ENCODE data around the gene PHTF2. TPM values are rescaled to one million over a fixed set of nuclear protein-coding genes. Genes with fewer than 3 reads are reported as not detected.

The PHTF2 gene
- total and polyA plus RNA-seq, 4 donors = 5.1 to 37.1 (median 8.7) TPM

GRCh38 chr7:77982926-77983550, 184.5 kb downstream of the PHTF2 start:
- H3K4me3 ChIP-seq = no peak overlapping the region
- H3K4me1 ChIP-seq (ENCODE audit: control insufficient read depth in 5 of 5, insufficient read depth in 5 of 5, low read length in 5 of 5) = no peaks in the 10 kb centered on the region
- 65 to 85% methylated on average over 5 of the region's 5 CpGs for WGBS, 2 donors
- peaks cover 0 to 3% (median 0%) of the 10 kb centered on the region in 4 donors for H3K9me3 ChIP-seq (ENCODE audit: control insufficient read depth in 4 of 4, insufficient read depth in 3 of 4, low read length in 3 of 4)
- ATAC-seq (ENCODE audit: insufficient read depth, low FRiP score) (no peak), DNase-seq (no peak)
- H3K36me3 ChIP-seq (ENCODE audit: control insufficient read depth in 4 of 4, insufficient read depth in 4 of 4, low read length in 4 of 4) = no peaks in the 10 kb centered on the region
- TF ChIP-seq CTCF (IDR thresholded peaks at IDR 0.05; ENCODE audit: control extremely low read depth, extremely low read depth) = no peak
- no peaks in the 10 kb centered on the region for H3K27me3 ChIP-seq (ENCODE audit: control insufficient read depth in 3 of 3, insufficient read depth in 3 of 3, low read length in 2 of 3)
- H3K9ac ChIP-seq (ENCODE audit: insufficient read depth in 1 of 2, low read length in 2 of 2) = no peak overlapping the region
- no peak overlapping the region for H3K27ac ChIP-seq (ENCODE audit: low read depth in 1 of 2, low read length in 1 of 2)

GRCh38 chr7:77983973-77984372, 185.4 kb downstream of the PHTF2 start:
- H3K9ac ChIP-seq (ENCODE audit: insufficient read depth in 1 of 2, low read length in 2 of 2) = no peak overlapping the region
- no peaks in the 10 kb centered on the region for H3K4me1 ChIP-seq (ENCODE audit: control insufficient read depth in 5 of 5, insufficient read depth in 5 of 5, low read length in 5 of 5)
- H3K27me3 ChIP-seq (ENCODE audit: control insufficient read depth in 3 of 3, insufficient read depth in 3 of 3, low read length in 2 of 3) = no peaks in the 10 kb centered on the region
- DNase-seq = no peak
- H3K27ac ChIP-seq (ENCODE audit: low read depth in 1 of 2, low read length in 1 of 2) = no peak overlapping the region
- 93 to 94% methylated on average over 4 of the region's 4 CpGs for WGBS, 2 donors
- no peak overlapping the region for H3K4me3 ChIP-seq
- no peak for TF ChIP-seq CTCF (IDR thresholded peaks at IDR 0.05; ENCODE audit: control extremely low read depth, extremely low read depth)
- H3K9me3 ChIP-seq (ENCODE audit: control insufficient read depth in 4 of 4, insufficient read depth in 3 of 4, low read length in 3 of 4) = peaks cover 0 to 3% (median 0%) of the 10 kb centered on the region in 4 donors
- no peaks in the 10 kb centered on the region for H3K36me3 ChIP-seq (ENCODE audit: control insufficient read depth in 4 of 4, insufficient read depth in 4 of 4, low read length in 4 of 4)
- ATAC-seq (ENCODE audit: insufficient read depth, low FRiP score) = no peak

GRCh38 chr7:77985232-77985973, 186.8 kb downstream of the PHTF2 start:
- no peak overlapping the region for H3K9ac ChIP-seq (ENCODE audit: insufficient read depth in 1 of 2, low read length in 2 of 2)
- ATAC-seq (ENCODE audit: insufficient read depth, low FRiP score) (no peak), DNase-seq (no peak)
- no peak overlapping the region for H3K27ac ChIP-seq (ENCODE audit: low read depth in 1 of 2, low read length in 1 of 2)
- no peak for TF ChIP-seq CTCF (IDR thresholded peaks at IDR 0.05; ENCODE audit: control extremely low read depth, extremely low read depth)
- no peaks in the 10 kb centered on the region for H3K27me3 ChIP-seq (ENCODE audit: control insufficient read depth in 3 of 3, insufficient read depth in 3 of 3, low read length in 2 of 3)
- H3K4me3 ChIP-seq = no peak overlapping the region
- peaks cover 0 to 6% (median 0%) of the 10 kb centered on the region in 4 donors for H3K9me3 ChIP-seq (ENCODE audit: control insufficient read depth in 4 of 4, insufficient read depth in 3 of 4, low read length in 3 of 4)
- no peaks in the 10 kb centered on the region for H3K36me3 ChIP-seq (ENCODE audit: control insufficient read depth in 4 of 4, insufficient read depth in 4 of 4, low read length in 4 of 4)
- 71 to 80% methylated on average over 12 of the region's 12 CpGs for WGBS, 2 donors
- H3K4me1 ChIP-seq (ENCODE audit: control insufficient read depth in 5 of 5, insufficient read depth in 5 of 5, low read length in 5 of 5) = no peaks in the 10 kb centered on the region

Measured in lung (tissue), 12 donors.